ENCODE data around the gene SATB2. TPM values are rescaled to one million over a fixed set of nuclear protein-coding genes. Genes with fewer than 3 reads are reported as not detected.

The SATB2 gene
- total RNA-seq, 1 experiment from 2014 or later = 11.2 TPM

DNA sequence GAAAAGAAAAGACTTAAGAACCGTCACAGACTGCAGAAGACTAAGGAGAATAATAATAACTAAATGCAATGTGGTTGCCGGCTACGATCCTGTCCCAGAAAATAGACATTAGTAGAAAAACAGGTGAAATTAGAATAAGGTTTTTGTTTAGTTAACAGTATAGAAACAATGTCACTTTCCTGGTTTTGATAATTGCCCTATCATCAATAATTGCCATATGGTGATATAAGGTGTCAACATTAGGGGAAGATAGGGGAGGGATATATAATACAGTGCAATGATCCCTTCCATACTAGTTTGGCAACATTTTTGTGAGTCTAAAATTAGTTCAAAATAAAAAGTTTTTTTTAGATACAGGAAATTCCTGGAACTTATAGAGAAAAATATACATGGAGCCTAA lies 144.8 kb downstream of the SATB2 start:
- no peak for TF ChIP-seq CTCF (IDR thresholded peaks at IDR 0.05; ENCODE audit: unreplicated experiment)
- H3K4me1 Mint-ChIP-seq (ENCODE audit: low read depth, unreplicated experiment) = no peaks in the 10 kb centered on the region
- H3K9me3 Mint-ChIP-seq (ENCODE audit: low read depth, unreplicated experiment) = no peaks in the 10 kb centered on the region
- H3K36me3 Mint-ChIP-seq (ENCODE audit: insufficient read depth, unreplicated experiment) = no peaks in the 10 kb centered on the region
- BruUV-seq (replicated peaks) = no TSS peak
- H3K27ac Mint-ChIP-seq (ENCODE audit: unreplicated experiment) = no peak overlapping the region
- no peak for DNase-seq
- no peaks in the 10 kb centered on the region for H3K27me3 Mint-ChIP-seq (ENCODE audit: unreplicated experiment)
- CTCF ChIA-PET = no interaction called here
- intact Hi-C loops (cut with micrococcal nuclease; ENCODE audit: unreplicated experiment) = no loop called here
- H3K4me3 Mint-ChIP-seq (ENCODE audit: low read depth, unreplicated experiment) = no peak overlapping the region

DNA sequence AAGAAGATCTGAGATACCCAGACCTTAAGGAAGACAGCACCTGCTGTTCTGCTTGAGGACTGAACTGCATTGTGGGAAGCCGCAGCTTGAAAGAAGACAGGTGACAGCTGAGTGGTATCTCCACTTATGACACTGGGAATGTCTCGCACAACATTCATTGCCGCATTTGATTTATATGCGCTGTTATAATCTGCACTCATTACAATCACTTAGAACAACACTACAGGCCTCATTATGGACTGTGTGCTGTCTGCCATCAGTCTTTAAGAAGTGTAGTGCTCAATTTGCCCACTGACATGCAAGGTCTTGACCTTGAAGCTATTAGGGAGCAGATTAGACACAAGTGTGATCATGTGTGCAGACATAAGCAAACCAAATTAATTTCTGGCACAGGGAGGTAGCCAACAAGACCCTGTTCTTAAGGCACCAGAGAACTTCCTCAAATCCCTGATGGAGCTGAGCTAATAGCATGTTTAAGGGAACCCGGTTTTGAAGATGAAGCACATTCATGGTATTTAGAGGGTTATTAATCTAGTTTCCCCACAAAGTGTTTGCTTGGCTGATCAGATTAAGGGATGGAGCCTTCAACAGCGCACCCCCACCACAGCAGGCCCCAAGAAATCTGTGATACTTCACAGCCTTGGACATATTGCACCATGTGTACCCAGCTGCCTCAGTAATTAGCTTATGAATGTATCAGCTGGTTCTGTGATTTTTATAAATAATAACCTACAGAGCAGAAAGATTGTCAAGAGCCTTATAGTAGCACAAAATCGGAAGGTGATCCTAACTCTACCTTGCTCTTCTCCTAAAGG lies 146.8 kb downstream of the SATB2 start:
- intact Hi-C loops (cut with micrococcal nuclease; ENCODE audit: unreplicated experiment) = no loop called here
- no TSS peak for BruUV-seq (replicated peaks)
- no peaks in the 10 kb centered on the region for H3K27me3 Mint-ChIP-seq (ENCODE audit: unreplicated experiment)
- no peaks in the 10 kb centered on the region for H3K9me3 Mint-ChIP-seq (ENCODE audit: low read depth, unreplicated experiment)
- no peak for TF ChIP-seq CTCF (IDR thresholded peaks at IDR 0.05; ENCODE audit: unreplicated experiment)
- H3K36me3 Mint-ChIP-seq (ENCODE audit: insufficient read depth, unreplicated experiment) = no peaks in the 10 kb centered on the region
- H3K4me3 Mint-ChIP-seq (ENCODE audit: low read depth, unreplicated experiment) = no peak overlapping the region
- H3K4me1 Mint-ChIP-seq (ENCODE audit: low read depth, unreplicated experiment) = no peaks in the 10 kb centered on the region
- CTCF ChIA-PET = no interaction called here
- no peak for DNase-seq
- H3K27ac Mint-ChIP-seq (ENCODE audit: unreplicated experiment) = no peak overlapping the region

- Mint-ChIP-seq H3K4me1 (ENCODE audit: low read depth, unreplicated experiment) (no peaks in the 10 kb centered on the region), H3K9me3 (ENCODE audit: low read depth, unreplicated experiment) (no peaks in the 10 kb centered on the region), H3K27me3 (ENCODE audit: unreplicated experiment) (no peaks in the 10 kb centered on the region), H3K27ac (ENCODE audit: unreplicated experiment) (no peak overlapping the region), H3K4me3 (ENCODE audit: low read depth, unreplicated experiment) (no peak overlapping the region), H3K36me3 (ENCODE audit: insufficient read depth, unreplicated experiment) (no peaks in the 10 kb centered on the region)
- DNase-seq = no peak
- TF ChIP-seq CTCF (IDR thresholded peaks at IDR 0.05; ENCODE audit: unreplicated experiment) = no peak
- intact Hi-C loops (cut with micrococcal nuclease; ENCODE audit: unreplicated experiment) = no loop called here
- CTCF ChIA-PET = no interaction called here
- no TSS peak for BruUV-seq (replicated peaks)
Measured at GRCh38 chr2:199309973-199310372, 147.8 kb downstream of the SATB2 start.

GRCh38 chr2:199309411-199309810 lies 148.3 kb downstream of the SATB2 start:
- no peaks in the 10 kb centered on the region for H3K9me3 Mint-ChIP-seq (ENCODE audit: low read depth, unreplicated experiment)
- H3K4me1 Mint-ChIP-seq (ENCODE audit: low read depth, unreplicated experiment) = no peaks in the 10 kb centered on the region
- CTCF ChIA-PET = no interaction called here
- no peaks in the 10 kb centered on the region for H3K27me3 Mint-ChIP-seq (ENCODE audit: unreplicated experiment)
- H3K4me3 Mint-ChIP-seq (ENCODE audit: low read depth, unreplicated experiment) = no peak overlapping the region
- no peak for DNase-seq
- no TSS peak for BruUV-seq (replicated peaks)
- H3K27ac Mint-ChIP-seq (ENCODE audit: unreplicated experiment) = no peak overlapping the region
- intact Hi-C loops (cut with micrococcal nuclease; ENCODE audit: unreplicated experiment) = no loop called here
- no peaks in the 10 kb centered on the region for H3K36me3 Mint-ChIP-seq (ENCODE audit: insufficient read depth, unreplicated experiment)
- TF ChIP-seq CTCF (IDR thresholded peaks at IDR 0.05; ENCODE audit: unreplicated experiment) = no peak

Data from Calu3 (cell line).